Right lobe of liver (tissue), 6 donors: ENCODE data around the gene EEIG1. TPM values are rescaled to one million over a fixed set of nuclear protein-coding genes. Genes with fewer than 3 reads are reported as not detected.

Source experiments
- ATAC-seq, 4 donors: fragments of 200-7000 bp; cut with Tn5 transposase; one replicate each; pipeline ENCODE4 v1.9.1; 2020; ENCODE audit warnings: mild to moderate bottlenecking in 4 of 4, moderate library complexity in 4 of 4
- DNase-seq, 3 donors: peaks; one replicate each; pipeline ENCODE4 v3.0.0-alpha.2; 2020
- H3K27ac ChIP-seq, 3 donors: fragments of 200-600 bp; one replicate each; pipeline ENCODE4 v1.8.0; 2022
- H3K27me3 ChIP-seq, 2 donors: fragments of 200-600 bp; one replicate each; pipeline ENCODE4 v1.8.0; 2022
- H3K36me3 ChIP-seq, 4 donors: fragments of 200-600 bp; sonication (generic) in 1 of 4; one replicate each; pipeline versions ENCODE4 v1.5.1 to v1.8.0; 2017 to 2022; ENCODE audit warnings: control low read depth in 1 of 4
- H3K4me1 ChIP-seq, 4 donors: fragments of 200-600 bp; sonication (generic) in 1 of 4; one replicate each; pipeline versions ENCODE4 v1.5.1 to v1.8.0; 2017 to 2022; ENCODE audit warnings: control low read depth in 1 of 4
- H3K4me3 ChIP-seq, 3 donors: fragments of 200-600 bp; one replicate each; pipeline ENCODE4 v1.8.0; 2022
- H3K9me3 ChIP-seq, 4 donors: fragments of 200-600 bp; sonication (generic) in 1 of 4; one replicate each; pipeline versions ENCODE4 v1.5.1 to v1.8.0; 2017 to 2022; ENCODE audit warnings: control low read depth in 1 of 4
- POLR2A ChIP-seq: fragments of 450-650 bp; IDR thresholded peaks from one replicate; pipeline ENCODE4 v1.6.1; 2017; ENCODE audit warnings: antibody characterized with exemption, mild to moderate bottlenecking
- WGBS: methylation state at CpG from one replicate; pipeline ENCODE4 v1.1.6; 2018; ENCODE audit warnings: low coverage, low lambda C conversion rate; ENCODE audit not compliant: insufficient coverage; ENCODE audit errors: missing lambda C conversion rate; 5-methylcytosine and 5-hydroxymethylcytosine counted together
- intact Hi-C, 2 donors: fragments of 100-400 bp; cut with DNase I; formaldehyde crosslinking; loops; one replicate each; pipeline versions ENCODE4 v1.11.2 to v1.14.1; 2022
- total RNA-seq, 6 experiments: library from RNA; depleted of rRNA in 2 of 6; stranded (reverse); fragments of >200 nt in 2 of 6; fragmentation: NEBNext Ultra II Directional in 3 of 6; extraction: Animal tissue kit (Norgen Biotek cat#: 25700) in 3 of 6; gene quantifications; one replicate each; pipeline versions ENCODE4 v1.1.0 to v1.2.4, GENCODE V29; 2016 to 2023
- TF ChIP-seq, protein P1 (sequence below), 4 donors: fragments of 200-600 bp in 3 of 4; fragments of 450-650 bp in 1 of 4; IDR thresholded peaks; one replicate each; pipeline versions ENCODE4 v1.5.1 to v1.8.0; 2016 to 2022; ENCODE audit warnings: antibody characterized with exemption in 4 of 4, mild to moderate bottlenecking in 2 of 4
- donor health status: DM: no; HTN: yes; CAD: no.
- donor health status: DM: no; HTN: no; CAD: no.
- donor health status: DM: no; HTN: no; CAD: no.
- donor health status: DM: no; HTN: yes; CAD: no.
- donor health status: DM: no; HTN: yes; CAD: no.

The EEIG1 gene
- total RNA-seq, 6 experiments from 2014 or later: 9.7 to 54.1 (median 23.6) TPM

DNA sequence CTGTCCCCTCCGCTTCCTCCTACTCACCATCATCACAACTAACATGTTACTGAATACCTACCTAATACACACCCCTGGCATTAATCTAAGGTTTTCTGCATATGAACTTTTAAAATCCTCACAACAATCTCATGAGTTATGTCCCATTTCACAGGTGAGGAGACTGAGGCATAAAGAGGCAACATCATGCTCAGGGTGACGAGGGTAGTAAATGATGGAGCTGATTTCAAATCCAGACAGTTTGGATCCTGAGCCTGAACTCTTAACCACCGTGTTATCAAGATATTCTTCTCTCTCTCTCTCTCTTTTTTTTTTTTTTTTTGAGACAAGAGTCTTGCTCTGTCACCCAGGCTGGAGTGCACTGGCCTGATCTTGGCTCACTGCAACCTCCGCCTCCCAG is 12.9 kb upstream of the EEIG1 start:
- no peaks in the 10 kb centered on the region for H3K36me3 ChIP-seq
- no peak for TF ChIP-seq POLR2A
- TF ChIP-seq, protein P1, sequence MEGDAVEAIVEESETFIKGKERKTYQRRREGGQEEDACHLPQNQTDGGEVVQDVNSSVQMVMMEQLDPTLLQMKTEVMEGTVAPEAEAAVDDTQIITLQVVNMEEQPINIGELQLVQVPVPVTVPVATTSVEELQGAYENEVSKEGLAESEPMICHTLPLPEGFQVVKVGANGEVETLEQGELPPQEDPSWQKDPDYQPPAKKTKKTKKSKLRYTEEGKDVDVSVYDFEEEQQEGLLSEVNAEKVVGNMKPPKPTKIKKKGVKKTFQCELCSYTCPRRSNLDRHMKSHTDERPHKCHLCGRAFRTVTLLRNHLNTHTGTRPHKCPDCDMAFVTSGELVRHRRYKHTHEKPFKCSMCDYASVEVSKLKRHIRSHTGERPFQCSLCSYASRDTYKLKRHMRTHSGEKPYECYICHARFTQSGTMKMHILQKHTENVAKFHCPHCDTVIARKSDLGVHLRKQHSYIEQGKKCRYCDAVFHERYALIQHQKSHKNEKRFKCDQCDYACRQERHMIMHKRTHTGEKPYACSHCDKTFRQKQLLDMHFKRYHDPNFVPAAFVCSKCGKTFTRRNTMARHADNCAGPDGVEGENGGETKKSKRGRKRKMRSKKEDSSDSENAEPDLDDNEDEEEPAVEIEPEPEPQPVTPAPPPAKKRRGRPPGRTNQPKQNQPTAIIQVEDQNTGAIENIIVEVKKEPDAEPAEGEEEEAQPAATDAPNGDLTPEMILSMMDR (IDR thresholded peaks at IDR 0.05): no peak
- ATAC-seq (no peak), DNase-seq (no peak)
- intact Hi-C loops: no loop called here
- no peaks in the 10 kb centered on the region for H3K9me3 ChIP-seq
- H3K27me3 ChIP-seq: no peaks in the 10 kb centered on the region
- 91% methylated on average over 3 of the region's 4 CpGs for WGBS
- no peak overlapping the region for H3K27ac ChIP-seq
- H3K4me3 ChIP-seq: no peak overlapping the region
- peaks cover 0 to 30% (median 14%) of the 10 kb centered on the region in 4 donors for H3K4me1 ChIP-seq

DNA sequence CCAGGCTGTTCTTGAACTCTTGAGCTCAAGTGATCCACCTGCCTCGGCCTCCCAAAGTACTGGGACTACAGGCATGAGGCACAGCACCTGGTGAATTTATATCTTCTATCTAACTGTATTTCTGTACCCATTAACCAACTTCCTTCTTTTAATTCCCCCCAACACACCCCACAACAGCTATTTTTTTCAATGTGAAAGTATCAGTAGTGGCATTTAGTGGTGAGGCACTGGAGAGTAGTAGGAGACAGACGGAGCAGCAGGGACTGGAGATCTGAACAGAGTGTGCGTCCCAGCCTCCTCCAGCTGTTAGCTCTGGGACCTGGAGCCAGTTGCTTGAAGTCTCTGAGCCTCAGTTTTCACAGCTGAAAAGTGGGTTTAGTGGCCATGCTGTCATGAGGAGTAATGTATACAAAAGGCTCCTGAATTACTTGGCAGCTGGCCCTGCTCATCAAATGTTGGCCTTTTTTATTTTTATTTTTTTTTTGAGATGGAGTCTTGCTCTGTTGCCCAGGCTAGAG is 11.0 kb upstream of the EEIG1 start:
- peak overlapping the region in 2 of 3 donors; percentile 46 to 71 for H3K27ac ChIP-seq
- no peak for ATAC-seq
- no peaks in the 10 kb centered on the region for H3K9me3 ChIP-seq
- H3K4me3 ChIP-seq: no peak overlapping the region
- no peaks in the 10 kb centered on the region for H3K27me3 ChIP-seq
- DNase-seq: no peak
- H3K36me3 ChIP-seq: no peaks in the 10 kb centered on the region
- H3K4me1 ChIP-seq: peaks cover 0 to 47% (median 21%) of the 10 kb centered on the region in 4 donors
- intact Hi-C loops: no loop called here
- 65% methylated on average over 2 of the region's 3 CpGs for WGBS
- TF ChIP-seq, protein P1 (IDR thresholded peaks at IDR 0.05): no peak
- no peak for TF ChIP-seq POLR2A

DNA sequence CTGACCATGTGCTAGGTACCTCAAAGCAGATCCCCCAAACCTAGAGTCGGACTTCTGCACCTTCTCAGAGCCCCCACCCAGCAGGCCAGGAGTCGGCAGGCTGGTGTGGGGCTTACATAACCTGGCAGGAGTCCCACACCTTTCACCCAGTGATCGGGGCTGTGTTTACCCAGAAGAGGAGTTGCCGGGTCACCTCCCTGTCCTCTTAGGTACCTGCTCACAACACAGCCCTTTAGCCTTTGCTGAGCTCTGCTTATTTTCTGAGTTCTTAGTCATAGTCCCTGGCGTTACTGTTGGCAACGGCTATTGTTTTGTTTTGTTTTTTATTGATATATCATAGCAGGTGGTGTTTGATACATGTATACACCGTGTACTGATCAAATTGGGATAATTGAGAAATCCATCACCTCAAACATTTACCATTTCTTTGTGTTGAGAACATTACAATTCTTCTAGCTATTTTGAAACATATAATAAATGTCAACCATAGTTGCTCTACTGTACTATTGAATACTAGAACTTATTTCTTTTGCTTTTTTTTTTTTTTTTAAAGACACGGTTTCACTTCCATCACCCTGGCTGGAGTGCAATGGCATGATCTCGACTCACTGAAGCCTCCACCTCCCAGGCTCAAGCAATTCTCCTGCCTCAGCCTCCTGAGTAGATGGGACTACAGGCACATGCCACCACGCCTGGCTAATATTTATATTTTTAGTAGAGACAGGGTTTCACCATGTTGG is 10.4 kb upstream of the EEIG1 start:
- TF ChIP-seq POLR2A: no peak
- TF ChIP-seq, protein P1 (IDR thresholded peaks at IDR 0.05): no peak
- peak; percentile 74 to 94 (median 90) for DNase-seq
- Histone ChIP-seq H3K36me3 (no peaks in the 10 kb centered on the region), H3K9me3 (no peaks in the 10 kb centered on the region), H3K4me1 (peaks cover 0 to 53% (median 24%) of the 10 kb centered on the region in 4 donors), H3K27me3 (no peaks in the 10 kb centered on the region), H3K4me3 (no peak overlapping the region), H3K27ac (peak overlapping the region in 2 of 3 donors; percentile 48 to 71)
- WGBS: 25% methylated on average over 7 of the region's 10 CpGs
- ATAC-seq: peak; percentile 73 to 83 (median 78)
- intact Hi-C loops: no loop called here

DNA sequence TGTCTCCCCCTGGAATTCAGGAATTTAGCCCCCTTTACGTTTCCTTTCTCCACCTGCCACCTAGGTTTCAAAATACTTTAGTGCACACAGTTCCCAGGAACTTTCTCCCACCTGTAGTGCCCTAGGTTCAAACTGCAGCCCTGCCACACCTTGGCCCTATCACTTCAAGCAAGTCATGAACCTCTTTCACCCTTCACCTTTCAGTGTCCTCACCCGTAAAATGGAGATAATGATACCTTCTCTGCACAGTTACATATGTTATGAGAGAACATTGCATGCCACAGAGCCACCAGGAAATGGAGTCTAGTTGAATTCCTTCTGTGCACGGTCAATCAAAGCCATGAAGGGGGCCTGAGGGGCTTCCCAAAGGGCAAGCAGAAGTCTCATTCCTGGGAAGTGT is 9.8 kb upstream of the EEIG1 start:
- ATAC-seq (peak in 1 of 4 donors; percentile 35), DNase-seq (no peak)
- Histone ChIP-seq H3K4me3 (no peak overlapping the region), H3K27ac (peak overlapping the region in 2 of 3 donors; percentile 48 to 71), H3K9me3 (no peaks in the 10 kb centered on the region), H3K36me3 (no peaks in the 10 kb centered on the region), H3K4me1 (peaks cover 0 to 53% (median 26%) of the 10 kb centered on the region in 4 donors), H3K27me3 (no peaks in the 10 kb centered on the region)
- TF ChIP-seq POLR2A: no peak
- TF ChIP-seq, protein P1 (IDR thresholded peaks at IDR 0.05): no peak
- intact Hi-C loops: no loop called here
- WGBS: 16% methylated on average over 3 of the region's 3 CpGs
